Activated T-helper 1 cell treated with anti-CD3 and anti-CD28 coated beads, Interleukin-12 subunit alpha, Interleukin-12 subunit beta, Interleukin-2, Interleukin-4 antibody, amounts not matched to agents 30 ng/mL and 10 ng/mL and 1 ng/mL, durations not matched to agents 14 hours and 24 hours and 36 hours (primary cell): Measurements from ENCODE around the gene CGNL1. TPM values are rescaled to one million over a fixed set of nuclear protein-coding genes. Genes with fewer than 3 reads are reported as not detected.

Source experiments
- DNase-seq: peaks from one replicate; pipeline ENCODE4 v3.0.0; 2021; ENCODE audit warnings: low spot score
- H3K27ac Mint-ChIP-seq: one replicate; pipeline ENCODE4 v1.8.0; 2021; ENCODE audit warnings: mild to moderate bottlenecking, mixed read lengths
- H3K27me3 Mint-ChIP-seq: one replicate; pipeline ENCODE4 v1.8.0; 2022; ENCODE audit warnings: mild to moderate bottlenecking, moderate library complexity, mixed read lengths; ENCODE audit not compliant: insufficient read depth
- H3K36me3 Mint-ChIP-seq: one replicate; pipeline ENCODE4 v1.8.0; 2021; ENCODE audit warnings: low read depth, mixed read lengths
- H3K4me1 Mint-ChIP-seq: one replicate; pipeline ENCODE4 v1.8.0; 2021; ENCODE audit warnings: low read depth, mixed read lengths
- H3K4me3 Mint-ChIP-seq: one replicate; pipeline ENCODE4 v1.8.0; 2021; ENCODE audit warnings: mild to moderate bottlenecking, moderate library complexity, mixed read lengths
- H3K9me3 Mint-ChIP-seq: one replicate; pipeline ENCODE4 v1.8.0; 2021; ENCODE audit warnings: mixed read lengths
- intact Hi-C: fragments of 100-400 bp; cut with micrococcal nuclease; formaldehyde crosslinking; loops from one replicate; pipeline ENCODE4 v1.15.1; 2024
- total RNA-seq: library from RNA; stranded (reverse); gene quantifications from 2 replicates; pipeline ENCODE4 v1.2.3, GENCODE V29; 2022

Gene CGNL1
- total RNA-seq, 1 donor from 2014 or later: not detected

- H3K9me3 Mint-ChIP-seq: no peaks in the 10 kb centered on the region
- no peak overlapping the region for H3K27ac Mint-ChIP-seq
- DNase-seq: no peak
- no peaks in the 10 kb centered on the region for H3K36me3 Mint-ChIP-seq
- H3K4me3 Mint-ChIP-seq: no peak overlapping the region
- intact Hi-C loops: no loop called here
- H3K4me1 Mint-ChIP-seq: no peaks in the 10 kb centered on the region
- H3K27me3 Mint-ChIP-seq: peaks cover 4% of the 10 kb centered on the region
Observed at GRCh38 chr15:57403017-57403416, 26.7 kb downstream of the CGNL1 start.

GRCh38 chr15:57403566-57404325 lies 27.4 kb downstream of the CGNL1 start:
- H3K9me3 Mint-ChIP-seq: no peaks in the 10 kb centered on the region
- H3K4me3 Mint-ChIP-seq: no peak overlapping the region
- no peaks in the 10 kb centered on the region for H3K36me3 Mint-ChIP-seq
- no peak overlapping the region for H3K27ac Mint-ChIP-seq
- H3K27me3 Mint-ChIP-seq: peaks cover 4% of the 10 kb centered on the region
- H3K4me1 Mint-ChIP-seq: no peaks in the 10 kb centered on the region
- DNase-seq: no peak
- intact Hi-C loops: no loop called here

GRCh38 chr15:57405133-57405532 lies 28.8 kb downstream of the CGNL1 start:
- Mint-ChIP-seq H3K4me3 (no peak overlapping the region), H3K36me3 (no peaks in the 10 kb centered on the region), H3K27ac (no peak overlapping the region), H3K4me1 (no peaks in the 10 kb centered on the region), H3K27me3 (peaks cover 7% of the 10 kb centered on the region), H3K9me3 (no peaks in the 10 kb centered on the region)
- DNase-seq: no peak
- intact Hi-C loops: no loop called here

- no peaks in the 10 kb centered on the region for H3K4me1 Mint-ChIP-seq
- intact Hi-C loops: no loop called here
- no peaks in the 10 kb centered on the region for H3K36me3 Mint-ChIP-seq
- no peaks in the 10 kb centered on the region for H3K9me3 Mint-ChIP-seq
- H3K4me3 Mint-ChIP-seq: no peak overlapping the region
- no peak overlapping the region for H3K27ac Mint-ChIP-seq
- DNase-seq: no peak
- peaks cover 7% of the 10 kb centered on the region for H3K27me3 Mint-ChIP-seq
Observed at GRCh38 chr15:57406062-57406772, 29.9 kb downstream of the CGNL1 start.

GRCh38 chr15:57410373-57410772 lies 34.1 kb downstream of the CGNL1 start:
- no peaks in the 10 kb centered on the region for H3K9me3 Mint-ChIP-seq
- H3K4me3 Mint-ChIP-seq: no peak overlapping the region
- no peak overlapping the region for H3K27ac Mint-ChIP-seq
- H3K4me1 Mint-ChIP-seq: no peaks in the 10 kb centered on the region
- H3K27me3 Mint-ChIP-seq: peaks cover 3% of the 10 kb centered on the region
- no peak for DNase-seq
- no peaks in the 10 kb centered on the region for H3K36me3 Mint-ChIP-seq
- intact Hi-C loops: no loop called here

- H3K27me3 Mint-ChIP-seq: peaks cover 8% of the 10 kb centered on the region
- H3K4me3 Mint-ChIP-seq: no peak overlapping the region
- H3K36me3 Mint-ChIP-seq: no peaks in the 10 kb centered on the region
- H3K9me3 Mint-ChIP-seq: no peaks in the 10 kb centered on the region
- H3K4me1 Mint-ChIP-seq: no peaks in the 10 kb centered on the region
- intact Hi-C loops: no loop called here
- no peak for DNase-seq
- H3K27ac Mint-ChIP-seq: no peak overlapping the region
Observed at GRCh38 chr15:57411945-57412768, 35.9 kb downstream of the CGNL1 start.

- Mint-ChIP-seq H3K4me1 (no peaks in the 10 kb centered on the region), H3K9me3 (no peaks in the 10 kb centered on the region), H3K36me3 (no peaks in the 10 kb centered on the region), H3K27me3 (peaks cover 5% of the 10 kb centered on the region), H3K27ac (no peak overlapping the region), H3K4me3 (no peak overlapping the region)
- no peak for DNase-seq
- intact Hi-C loops: no loop called here
Observed at GRCh38 chr15:57415602-57416001, 39.3 kb downstream of the CGNL1 start.

GRCh38 chr15:57418635-57419034 lies 42.3 kb downstream of the CGNL1 start:
- Mint-ChIP-seq H3K27ac (no peak overlapping the region), H3K36me3 (no peaks in the 10 kb centered on the region), H3K9me3 (no peaks in the 10 kb centered on the region), H3K27me3 (peaks cover 7% of the 10 kb centered on the region), H3K4me3 (no peak overlapping the region), H3K4me1 (no peaks in the 10 kb centered on the region)
- no peak for DNase-seq
- intact Hi-C loops: no loop called here

- no peaks in the 10 kb centered on the region for H3K36me3 Mint-ChIP-seq
- no peak overlapping the region for H3K4me3 Mint-ChIP-seq
- H3K9me3 Mint-ChIP-seq: no peaks in the 10 kb centered on the region
- intact Hi-C loops: no loop called here
- H3K4me1 Mint-ChIP-seq: no peaks in the 10 kb centered on the region
- no peak for DNase-seq
- no peak overlapping the region for H3K27ac Mint-ChIP-seq
- H3K27me3 Mint-ChIP-seq: peaks cover 7% of the 10 kb centered on the region
Observed at GRCh38 chr15:57419335-57419734, 43.0 kb downstream of the CGNL1 start.

GRCh38 chr15:57421110-57421509 lies 44.8 kb downstream of the CGNL1 start:
- H3K36me3 Mint-ChIP-seq: no peaks in the 10 kb centered on the region
- H3K4me1 Mint-ChIP-seq: no peaks in the 10 kb centered on the region
- no peak overlapping the region for H3K4me3 Mint-ChIP-seq
- peaks cover 7% of the 10 kb centered on the region for H3K27me3 Mint-ChIP-seq
- DNase-seq: no peak
- no peaks in the 10 kb centered on the region for H3K9me3 Mint-ChIP-seq
- H3K27ac Mint-ChIP-seq: no peak overlapping the region
- intact Hi-C loops: no loop called here

- no peak overlapping the region for H3K27ac Mint-ChIP-seq
Observed at GRCh38 chr15:57421551-57421950, 45.2 kb downstream of the CGNL1 start.

GRCh38 chr15:57422113-57422754 lies 45.9 kb downstream of the CGNL1 start:
- Mint-ChIP-seq H3K9me3 (no peaks in the 10 kb centered on the region), H3K4me3 (no peak overlapping the region), H3K27me3 (peaks cover 3% of the 10 kb centered on the region), H3K4me1 (no peaks in the 10 kb centered on the region), H3K36me3 (no peaks in the 10 kb centered on the region), H3K27ac (no peak overlapping the region)
- intact Hi-C loops: no loop called here
- DNase-seq: no peak

More at GRCh38 chr15:57421551-57421950, 45.2 kb downstream of the CGNL1 start:
- no peak for DNase-seq
- no peaks in the 10 kb centered on the region for H3K9me3 Mint-ChIP-seq
- no peaks in the 10 kb centered on the region for H3K36me3 Mint-ChIP-seq
- intact Hi-C loops: no loop called here
- peaks cover 7% of the 10 kb centered on the region for H3K27me3 Mint-ChIP-seq
- no peaks in the 10 kb centered on the region for H3K4me1 Mint-ChIP-seq
- no peak overlapping the region for H3K4me3 Mint-ChIP-seq
